K562 (cell line): ENCODE measurements around the gene ZNF81. TPM values are rescaled to one million over a fixed set of nuclear protein-coding genes. Genes with fewer than 3 reads are reported as not detected.

Experiments
- BRF1 ChIP-seq: IDR thresholded peaks from 3 replicates; pipeline ENCODE4 v1.6.1; 2011; ENCODE audit warnings: borderline replicate concordance, mild to moderate bottlenecking; ENCODE audit not compliant: insufficient read length; ENCODE audit errors: extremely low read depth
- CTBP1 ChIP-seq: fragments of 450-650 bp; IDR thresholded peaks from 2 replicates; pipeline ENCODE4 v1.6.1; 2016; ENCODE audit warnings: borderline replicate concordance
- ESRRA ChIP-seq: fragments of 450-650 bp; IDR thresholded peaks from 2 replicates; pipeline ENCODE4 v1.6.1; 2014; ENCODE audit warnings: low read depth, mild to moderate bottlenecking, moderate library complexity, borderline replicate concordance
- KHSRP ChIP-seq: fragments of 450-650 bp; IDR thresholded peaks from 2 replicates; pipeline ENCODE4 v1.6.1; 2017
- KLF16 ChIP-seq: IDR thresholded peaks from 2 replicates; pipeline ENCODE4 v1.6.1; 2016; ENCODE audit warnings: antibody characterized with exemption
- MCM3 ChIP-seq: fragments of 450-650 bp; IDR thresholded peaks from 2 replicates; pipeline ENCODE4 v1.6.1; 2016
- MXI1 ChIP-seq: IDR thresholded peaks from 2 replicates; pipeline ENCODE4 v1.6.1; 2011; ENCODE audit warnings: low read depth, mild to moderate bottlenecking, improper control_type of control experiment, low read length
- NFE2 ChIP-seq: IDR thresholded peaks from 2 replicates; pipeline ENCODE4 v1.6.1; 2014; ENCODE audit warnings: antibody characterized with exemption, low read depth
- NFIX ChIP-seq: fragments of 250-450 bp; sonication (Bioruptor Pico); IDR thresholded peaks from 2 replicates; pipeline ENCODE4 v1.4.0; 2020; ENCODE audit warnings: low read depth, mild to moderate bottlenecking, moderate library complexity
- PHB2 ChIP-seq: fragments of 450-650 bp; IDR thresholded peaks from 2 replicates; pipeline ENCODE4 v1.6.1; 2017; ENCODE audit warnings: low read depth
- PML ChIP-seq: IDR thresholded peaks from 2 replicates; pipeline ENCODE4 v1.6.1; 2012; ENCODE audit warnings: low read length, inconsistent platforms
- RBM15 ChIP-seq: fragments of 200-400 bp; formaldehyde crosslinking; IDR thresholded peaks from 2 replicates; pipeline ENCODE4 v1.6.1; 2018; ENCODE audit warnings: mild to moderate bottlenecking, low read length, moderate library complexity; ENCODE audit not compliant: insufficient read depth
- SMAD4 ChIP-seq: fragments of 250-450 bp; sonication (Bioruptor Pico); conservative IDR thresholded peaks from 2 replicates; pipeline ENCODE4 v1.8.0; 2021; ENCODE audit warnings: inconsistent platforms, mild to moderate bottlenecking, moderate library complexity
- SNRNP70 ChIP-seq: fragments of 200-400 bp; formaldehyde crosslinking; optimal IDR thresholded peaks from 2 replicates; pipeline ENCODE3; 2017; ENCODE audit warnings: low read depth, low read length
- SRSF3 ChIP-seq: fragments of 200-400 bp; formaldehyde crosslinking; IDR thresholded peaks from 2 replicates; pipeline ENCODE4 v1.6.1; 2016; ENCODE audit warnings: mild to moderate bottlenecking, low read length, moderate library complexity; ENCODE audit not compliant: insufficient read depth
- TCF3 ChIP-seq: sonication (generic); formaldehyde crosslinking; IDR thresholded peaks from 2 replicates; pipeline ENCODE4 v1.4.0; 2020; ENCODE audit warnings: mild to moderate bottlenecking, missing genetic modification reagents
- TEAD1 ChIP-seq, 2 experiments: fragments of 450-650 bp in 1 of 2; sonication (generic) in 1 of 2; formaldehyde crosslinking; IDR thresholded peaks; 2 replicates each; pipeline versions ENCODE4 v1.4.0 to v1.8.0; 2020 to 2022; ENCODE audit warnings: mild to moderate bottlenecking in 2 of 2, missing genetic modification reagents in 1 of 2
- ZNF134 ChIP-seq: fragments of 250-450 bp; sonication (Bioruptor Pico); conservative IDR thresholded peaks from 2 replicates; pipeline ENCODE4 v1.4.0; 2020
- ZNF277 ChIP-seq: fragments of 250-450 bp; sonication (Bioruptor Pico); IDR thresholded peaks from 2 replicates; pipeline ENCODE4 v1.8.0; 2022; ENCODE audit warnings: inconsistent platforms, mild to moderate bottlenecking, moderate library complexity, borderline replicate concordance
- polyA plus RNA-seq, 8 experiments: library from polyadenylated mRNA; depleted of rRNA in 4 of 8; stranded (reverse) in 5 of 8; unstranded in 3 of 8; fragments of >200 nt; fragmentation: Nextera tagmentation in 2 of 8; fragmentation: Illumina TruSeq in 1 of 8; extraction: Ambion mirVana in 2 of 8; extraction: Trizol in 1 of 8; gene quantifications; 2 replicates each; pipeline versions ENCODE4 v1.2.1 to v1.2.3, GENCODE V29; 2011 to 2014; ENCODE audit warnings: inconsistent platforms in 1 of 8, missing spikeins in 1 of 8
- total RNA-seq, 7 experiments: library from RNA; depleted of rRNA in 6 of 7; stranded (reverse); fragments of >200 nt in 6 of 7; fragmentation: Illumina TruSeq in 2 of 7; extraction: Trizol in 2 of 7; gene quantifications; 2 replicates each; pipeline versions ENCODE4 v1.2.1 to v1.2.3, GENCODE V29; 2011 to 2021; ENCODE audit warnings: low replicate concordance in 1 of 7
- TF ChIP-seq, protein P1 (sequence below), 2 experiments: fragments of 450-650 bp; formaldehyde crosslinking in 1 of 2; IDR thresholded peaks; 2 replicates each; pipeline versions ENCODE4 v1.4.0 to v1.6.1; 2014 to 2020; ENCODE audit warnings: mild to moderate bottlenecking in 2 of 2, borderline replicate concordance in 1 of 2, low read depth in 1 of 2
- TF ChIP-seq, protein P2 (sequence below): sonication (generic); formaldehyde crosslinking; IDR thresholded peaks from 2 replicates; pipeline ENCODE4 v1.8.1; 2023; ENCODE audit warnings: mild to moderate bottlenecking, missing genetic modification reagents, moderate library complexity

Gene ZNF81
- total and polyA plus RNA-seq, 9 of the 15 experiments (the other 6 are each of a cell fraction or from before 2014, with no cell fraction given): 2.4 to 9.6 (median 4.9) TPM

DNA sequence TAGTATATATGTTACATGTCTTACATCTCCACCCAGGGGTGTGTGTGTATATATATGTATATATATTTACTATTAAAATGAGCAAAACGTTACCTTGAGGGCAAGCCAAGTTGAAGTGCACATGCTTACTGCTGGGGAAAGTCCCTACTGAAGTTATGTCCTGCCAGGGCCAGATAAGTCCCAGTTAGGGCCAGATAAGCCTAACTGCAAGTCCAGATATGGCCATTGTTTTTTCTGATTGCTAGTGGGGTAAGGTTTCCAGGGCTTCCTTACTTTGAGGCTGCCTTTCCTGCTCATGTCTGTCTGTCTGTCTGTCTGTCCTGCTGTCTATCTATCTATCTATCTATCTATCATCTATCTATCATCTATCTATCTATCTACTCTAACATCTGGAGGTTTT, 19.3 kb upstream of the ZNF81 start (continued):
- TF ChIP-seq ZNF277 (CRISPR knock-in tag): no peak
- no peak for TF ChIP-seq ZNF134
- no peak for TF ChIP-seq BRF1
- TF ChIP-seq SNRNP70: no peak
- TF ChIP-seq, protein P1, sequence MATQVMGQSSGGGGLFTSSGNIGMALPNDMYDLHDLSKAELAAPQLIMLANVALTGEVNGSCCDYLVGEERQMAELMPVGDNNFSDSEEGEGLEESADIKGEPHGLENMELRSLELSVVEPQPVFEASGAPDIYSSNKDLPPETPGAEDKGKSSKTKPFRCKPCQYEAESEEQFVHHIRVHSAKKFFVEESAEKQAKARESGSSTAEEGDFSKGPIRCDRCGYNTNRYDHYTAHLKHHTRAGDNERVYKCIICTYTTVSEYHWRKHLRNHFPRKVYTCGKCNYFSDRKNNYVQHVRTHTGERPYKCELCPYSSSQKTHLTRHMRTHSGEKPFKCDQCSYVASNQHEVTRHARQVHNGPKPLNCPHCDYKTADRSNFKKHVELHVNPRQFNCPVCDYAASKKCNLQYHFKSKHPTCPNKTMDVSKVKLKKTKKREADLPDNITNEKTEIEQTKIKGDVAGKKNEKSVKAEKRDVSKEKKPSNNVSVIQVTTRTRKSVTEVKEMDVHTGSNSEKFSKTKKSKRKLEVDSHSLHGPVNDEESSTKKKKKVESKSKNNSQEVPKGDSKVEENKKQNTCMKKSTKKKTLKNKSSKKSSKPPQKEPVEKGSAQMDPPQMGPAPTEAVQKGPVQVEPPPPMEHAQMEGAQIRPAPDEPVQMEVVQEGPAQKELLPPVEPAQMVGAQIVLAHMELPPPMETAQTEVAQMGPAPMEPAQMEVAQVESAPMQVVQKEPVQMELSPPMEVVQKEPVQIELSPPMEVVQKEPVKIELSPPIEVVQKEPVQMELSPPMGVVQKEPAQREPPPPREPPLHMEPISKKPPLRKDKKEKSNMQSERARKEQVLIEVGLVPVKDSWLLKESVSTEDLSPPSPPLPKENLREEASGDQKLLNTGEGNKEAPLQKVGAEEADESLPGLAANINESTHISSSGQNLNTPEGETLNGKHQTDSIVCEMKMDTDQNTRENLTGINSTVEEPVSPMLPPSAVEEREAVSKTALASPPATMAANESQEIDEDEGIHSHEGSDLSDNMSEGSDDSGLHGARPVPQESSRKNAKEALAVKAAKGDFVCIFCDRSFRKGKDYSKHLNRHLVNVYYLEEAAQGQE (IDR thresholded peaks at IDR 0.05; ENCODE audit: borderline replicate concordance): peak; percentile 40; the same call in 1 of the 2 replicates
- TF ChIP-seq, protein P1 (CRISPR knock-in tag; IDR thresholded peaks at IDR 0.05; ENCODE audit: low read depth): no peak
- peak; percentile 96 for TF ChIP-seq KLF16
- no peak for TF ChIP-seq NFIX
- peak in 1 of 2 experiments; percentile 88; a peak in 2 of 4 replicates for TF ChIP-seq TEAD1 (CRISPR knock-in tag; IDR thresholded peaks at IDR 0.05)
- TF ChIP-seq ESRRA: no peak
- no peak for TF ChIP-seq MXI1
- TF ChIP-seq MCM3: no peak
- TF ChIP-seq, protein P2, sequence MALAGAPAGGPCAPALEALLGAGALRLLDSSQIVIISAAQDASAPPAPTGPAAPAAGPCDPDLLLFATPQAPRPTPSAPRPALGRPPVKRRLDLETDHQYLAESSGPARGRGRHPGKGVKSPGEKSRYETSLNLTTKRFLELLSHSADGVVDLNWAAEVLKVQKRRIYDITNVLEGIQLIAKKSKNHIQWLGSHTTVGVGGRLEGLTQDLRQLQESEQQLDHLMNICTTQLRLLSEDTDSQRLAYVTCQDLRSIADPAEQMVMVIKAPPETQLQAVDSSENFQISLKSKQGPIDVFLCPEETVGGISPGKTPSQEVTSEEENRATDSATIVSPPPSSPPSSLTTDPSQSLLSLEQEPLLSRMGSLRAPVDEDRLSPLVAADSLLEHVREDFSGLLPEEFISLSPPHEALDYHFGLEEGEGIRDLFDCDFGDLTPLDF: no peak
- TF ChIP-seq PML: peak; percentile 95
- peak; percentile 92 for TF ChIP-seq SMAD4
- no peak; the same call in 1 of the 2 replicates for TF ChIP-seq CTBP1
- no peak for TF ChIP-seq RBM15
- no peak for TF ChIP-seq SRSF3
- TF ChIP-seq TCF3 (CRISPR knock-in tag): peak; percentile 95
- peak; percentile 53; the same call in 1 of the 2 replicates for TF ChIP-seq KHSRP
- peak; percentile 86 for TF ChIP-seq PHB2
- no peak for TF ChIP-seq NFE2
